SU-DHL-6 (cell line): ENCODE results near the gene SNX10.

Experiments
- CTCF ChIP-seq: fragments of 200-600 bp; sonication (generic); IDR thresholded peaks from one replicate; pipeline ENCODE4 v1.5.1; 2017; ENCODE audit warnings: antibody characterized with exemption, mild to moderate bottlenecking, low read length, moderate library complexity; ENCODE audit not compliant: insufficient read depth, poor library complexity, severe bottlenecking
- EZH2phosphoT487 ChIP-seq: fragments of 200-600 bp; sonication (generic), shearing (Covaris generic); conservative IDR thresholded peaks from 2 replicates; pipeline ENCODE4 v1.6.1; 2018; ENCODE audit warnings: mild to moderate bottlenecking, antibody characterized with exemption, low read length, moderate library complexity, mixed read lengths

- no peak for TF ChIP-seq EZH2phosphoT487
- no peak for TF ChIP-seq CTCF
Measured at GRCh38 chr7:26420422-26421019, 128.9 kb downstream of the SNX10 start.
